SJCRH30 (cell line): ENCODE data around the gene LHPP. TPM values are rescaled to one million over a fixed set of nuclear protein-coding genes. Genes with fewer than 3 reads are reported as not detected.

ENCODE experiments used
- DNase-seq, 2 experiments: peaks; one replicate each; pipeline ENCODE4 v3.0.0-alpha.2; 2015 to 2020
- H3K27ac ChIP-seq: fragments of 250-450 bp; sonication (Bioruptor Pico); 2 replicates; pipeline ENCODE4 v1.5.1; 2020; ENCODE audit warnings: mild to moderate bottlenecking, moderate library complexity
- H3K27me3 ChIP-seq: fragments of 250-450 bp; sonication (Bioruptor Pico); 2 replicates; pipeline ENCODE4 v1.5.1; 2020; ENCODE audit warnings: mild to moderate bottlenecking, moderate library complexity
- H3K36me3 ChIP-seq: fragments of 250-450 bp; sonication (Bioruptor Pico); 2 replicates; pipeline ENCODE4 v1.5.1; 2020; ENCODE audit warnings: mild to moderate bottlenecking, moderate library complexity
- H3K4me1 ChIP-seq: fragments of 250-450 bp; sonication (Bioruptor Pico); 2 replicates; pipeline ENCODE4 v1.5.1; 2020; ENCODE audit warnings: mild to moderate bottlenecking, moderate library complexity
- H3K4me3 ChIP-seq: fragments of 250-450 bp; sonication (Bioruptor Pico); 2 replicates; pipeline ENCODE4 v1.5.1; 2020; ENCODE audit warnings: mild to moderate bottlenecking, moderate library complexity
- H3K9me3 ChIP-seq: fragments of 250-450 bp; sonication (Bioruptor Pico); replicated peaks from 2 replicates; pipeline ENCODE4 v1.5.1; 2020; ENCODE audit warnings: mild to moderate bottlenecking, moderate library complexity
- total RNA-seq: library from RNA; depleted of rRNA; stranded (reverse); fragments of >200 nt; shearing (Covaris generic); gene quantifications from 2 replicates; pipeline ENCODE4 v1.2.3, GENCODE V29; 2014

LHPP gene
- total RNA-seq, 1 experiment from 2014 or later, result 2.9 TPM

- DNase-seq, result no peak
- Histone ChIP-seq H3K9me3 (no peaks in the 10 kb centered on the region), H3K4me1 (no peaks in the 10 kb centered on the region), H3K4me3 (no peak overlapping the region), H3K27ac (no peak overlapping the region), H3K36me3 (no peaks in the 10 kb centered on the region), H3K27me3 (no peaks in the 10 kb centered on the region)
Observed at GRCh38 chr10:124494046-124494807, 32.6 kb downstream of the LHPP start.

DNA sequence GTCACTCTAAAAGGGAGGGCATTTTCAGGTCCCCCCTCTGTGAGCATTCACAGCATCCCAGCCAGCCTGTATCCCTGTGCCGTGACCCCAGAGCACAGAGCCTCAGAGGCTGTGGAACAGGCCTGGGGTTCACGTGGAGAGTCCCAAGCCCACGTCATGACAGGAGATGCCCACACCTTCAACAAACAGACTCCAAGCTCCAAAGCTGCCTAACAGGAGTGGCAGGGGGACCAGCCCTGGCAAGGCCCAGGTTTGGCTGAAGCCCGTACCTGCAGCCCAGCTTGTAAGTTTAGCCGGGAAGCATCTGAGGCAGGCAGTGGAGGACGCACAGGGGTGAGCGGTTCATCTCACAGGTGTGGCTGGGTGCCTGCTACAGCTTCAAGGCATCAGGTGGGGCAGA, 33.5 kb downstream of the LHPP start:
- Histone ChIP-seq H3K27ac (no peak overlapping the region), H3K9me3 (no peaks in the 10 kb centered on the region), H3K27me3 (no peaks in the 10 kb centered on the region), H3K4me3 (no peak overlapping the region), H3K36me3 (no peaks in the 10 kb centered on the region), H3K4me1 (no peaks in the 10 kb centered on the region)
- DNase-seq, result no peak

- Histone ChIP-seq H3K27me3 (no peaks in the 10 kb centered on the region), H3K27ac (no peak overlapping the region), H3K36me3 (no peaks in the 10 kb centered on the region), H3K4me1 (no peaks in the 10 kb centered on the region), H3K9me3 (no peaks in the 10 kb centered on the region), H3K4me3 (no peak overlapping the region)
- DNase-seq, result no peak
Observed at GRCh38 chr10:124495725-124496124, 34.1 kb downstream of the LHPP start.

DNA sequence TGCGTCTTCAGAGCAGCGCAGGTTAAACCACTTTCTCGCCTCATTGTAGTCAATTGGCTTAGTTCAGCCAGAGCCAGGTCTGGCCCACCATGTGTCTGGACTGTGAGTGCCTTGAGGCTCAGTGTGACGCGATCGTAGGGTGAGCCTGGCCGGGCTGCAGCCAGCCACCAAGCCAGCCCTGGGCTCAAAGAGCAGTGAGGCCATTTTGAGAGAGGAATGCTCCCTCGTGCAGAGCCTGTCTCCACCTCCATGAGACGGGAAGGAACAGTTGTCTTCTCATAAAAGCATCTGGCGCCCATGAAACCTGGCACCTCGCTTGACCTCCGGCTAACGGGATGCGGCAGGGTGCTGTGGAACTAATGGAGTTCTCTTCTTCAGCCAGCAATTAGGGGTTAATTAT, 34.5 kb downstream of the LHPP start:
- no peak overlapping the region for H3K4me3 ChIP-seq
- H3K4me1 ChIP-seq, result no peaks in the 10 kb centered on the region
- no peaks in the 10 kb centered on the region for H3K9me3 ChIP-seq
- no peak overlapping the region for H3K27ac ChIP-seq
- DNase-seq, result peak in 1 of 2 experiments; percentile 30
- no peaks in the 10 kb centered on the region for H3K27me3 ChIP-seq
- no peaks in the 10 kb centered on the region for H3K36me3 ChIP-seq

- no peak overlapping the region for H3K27ac ChIP-seq
- no peak overlapping the region for H3K4me3 ChIP-seq
- H3K27me3 ChIP-seq, result no peaks in the 10 kb centered on the region
- no peak for DNase-seq
- no peaks in the 10 kb centered on the region for H3K36me3 ChIP-seq
- no peaks in the 10 kb centered on the region for H3K9me3 ChIP-seq
- H3K4me1 ChIP-seq, result no peaks in the 10 kb centered on the region
Observed at GRCh38 chr10:124496620-124497019, 35.0 kb downstream of the LHPP start.

DNA sequence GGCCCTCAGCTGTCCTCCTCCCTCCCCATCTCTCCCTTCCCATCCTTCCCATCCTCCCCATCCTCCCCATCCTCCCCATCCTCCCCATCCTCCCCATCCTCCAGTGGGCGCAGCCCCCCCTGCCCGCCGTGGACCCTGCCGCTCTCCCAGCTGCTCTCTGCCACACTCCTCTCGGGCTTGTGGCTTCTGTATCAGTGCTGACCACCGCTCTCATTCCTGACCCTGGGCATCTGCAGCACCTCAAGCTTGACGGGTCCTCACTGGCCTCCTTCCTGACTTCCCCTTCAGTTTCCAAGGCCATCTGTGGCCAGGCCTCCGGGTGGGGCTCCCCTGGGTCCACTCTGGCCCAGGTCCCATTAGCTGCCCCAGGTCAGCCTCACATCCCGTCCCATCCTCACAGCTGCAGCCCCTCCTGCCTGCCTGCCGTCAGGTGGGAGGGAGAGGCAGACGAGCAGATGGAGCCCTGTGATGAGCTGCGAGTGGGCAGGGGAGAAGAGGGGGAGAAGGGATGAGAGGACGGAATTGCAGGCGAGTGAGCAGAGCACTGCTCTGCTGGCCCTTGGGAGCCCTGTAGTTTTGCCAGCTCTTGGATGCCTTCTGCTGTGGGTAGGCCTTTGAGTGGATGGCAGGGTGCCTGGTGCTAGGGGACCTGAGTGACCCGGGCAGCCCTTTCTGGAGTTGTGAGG, 35.7 kb downstream of the LHPP start:
- no peak for DNase-seq
- H3K36me3 ChIP-seq, result no peaks in the 10 kb centered on the region
- no peaks in the 10 kb centered on the region for H3K9me3 ChIP-seq
- H3K4me3 ChIP-seq, result no peak overlapping the region
- H3K4me1 ChIP-seq, result no peaks in the 10 kb centered on the region
- H3K27ac ChIP-seq, result no peak overlapping the region
- H3K27me3 ChIP-seq, result no peaks in the 10 kb centered on the region

GRCh38 chr10:124498056-124498455, 36.4 kb downstream of the LHPP start:
- Histone ChIP-seq H3K27me3 (no peaks in the 10 kb centered on the region), H3K36me3 (no peaks in the 10 kb centered on the region), H3K27ac (no peak overlapping the region), H3K9me3 (no peaks in the 10 kb centered on the region), H3K4me1 (no peaks in the 10 kb centered on the region), H3K4me3 (no peak overlapping the region)
- DNase-seq, result no peak

DNA sequence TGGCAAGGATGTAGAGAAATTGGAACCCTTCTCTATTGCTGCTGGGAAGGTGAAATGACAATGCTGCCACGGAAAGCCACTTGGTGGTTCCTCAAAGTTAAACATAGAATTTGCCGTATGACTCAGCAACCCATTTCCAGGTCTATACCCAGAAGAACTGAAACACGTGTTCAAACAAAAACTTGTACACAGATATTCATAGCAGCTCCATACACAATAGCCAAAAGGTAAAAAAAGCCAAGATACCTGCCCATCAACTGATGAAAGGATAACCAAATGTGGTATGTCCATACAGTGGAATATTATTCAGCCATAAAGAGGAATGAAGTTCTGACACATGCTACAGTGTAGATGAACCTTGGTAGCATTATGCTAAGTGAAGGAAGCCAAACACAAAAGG, 39.1 kb downstream of the LHPP start:
- no peak overlapping the region for H3K4me3 ChIP-seq
- H3K9me3 ChIP-seq, result no peaks in the 10 kb centered on the region
- H3K36me3 ChIP-seq, result no peaks in the 10 kb centered on the region
- H3K4me1 ChIP-seq, result no peaks in the 10 kb centered on the region
- DNase-seq, result no peak
- H3K27ac ChIP-seq, result no peak overlapping the region
- no peaks in the 10 kb centered on the region for H3K27me3 ChIP-seq

GRCh38 chr10:124504711-124505110, 43.1 kb downstream of the LHPP start:
- no peak for DNase-seq
- Histone ChIP-seq H3K4me3 (no peak overlapping the region), H3K4me1 (no peaks in the 10 kb centered on the region)

DNA sequence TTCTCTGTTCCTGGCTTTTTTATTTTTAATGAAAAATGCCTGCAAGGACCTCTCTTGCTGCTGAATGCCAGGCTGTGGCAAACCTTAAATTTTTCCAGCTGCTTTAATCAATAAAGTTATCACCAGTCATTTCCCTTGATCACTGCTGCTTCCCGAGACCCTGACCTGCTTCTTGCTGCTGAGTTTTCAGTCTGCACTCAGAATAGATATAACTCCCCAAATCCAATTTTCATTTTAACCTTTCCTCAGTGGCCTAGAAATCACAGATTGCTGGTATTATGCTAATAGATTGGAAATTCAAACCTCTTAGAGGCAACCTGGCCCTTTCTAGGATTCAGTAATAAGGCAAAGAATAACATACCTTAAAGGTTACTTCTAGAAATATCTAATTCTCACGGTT, 43.7 kb downstream of the LHPP start:
- H3K27ac ChIP-seq, result no peak overlapping the region
- H3K4me1 ChIP-seq, result no peaks in the 10 kb centered on the region
- DNase-seq, result no peak
- H3K4me3 ChIP-seq, result no peak overlapping the region
- no peaks in the 10 kb centered on the region for H3K36me3 ChIP-seq
- no peaks in the 10 kb centered on the region for H3K9me3 ChIP-seq
- H3K27me3 ChIP-seq, result no peaks in the 10 kb centered on the region

More at GRCh38 chr10:124504711-124505110, 43.1 kb downstream of the LHPP start:
- Histone ChIP-seq H3K27me3 (no peaks in the 10 kb centered on the region), H3K36me3 (no peaks in the 10 kb centered on the region), H3K27ac (no peak overlapping the region), H3K9me3 (no peaks in the 10 kb centered on the region)

- Histone ChIP-seq H3K27ac (no peak overlapping the region), H3K4me3 (no peak overlapping the region), H3K36me3 (no peaks in the 10 kb centered on the region), H3K4me1 (no peaks in the 10 kb centered on the region), H3K27me3 (no peaks in the 10 kb centered on the region), H3K9me3 (no peaks in the 10 kb centered on the region)
- DNase-seq, result peak in 1 of 2 experiments; percentile 22
Observed at GRCh38 chr10:124508070-124508667, 46.5 kb downstream of the LHPP start.

- no peaks in the 10 kb centered on the region for H3K9me3 ChIP-seq
Observed at GRCh38 chr10:124508907-124509454, 47.4 kb downstream of the LHPP start.

GRCh38 chr10:124509880-124510632, 48.4 kb downstream of the LHPP start:
- no peaks in the 10 kb centered on the region for H3K36me3 ChIP-seq
- no peaks in the 10 kb centered on the region for H3K27me3 ChIP-seq
- H3K4me1 ChIP-seq, result no peaks in the 10 kb centered on the region
- no peak for DNase-seq
- H3K27ac ChIP-seq, result no peak overlapping the region
- no peaks in the 10 kb centered on the region for H3K9me3 ChIP-seq
- H3K4me3 ChIP-seq, result peak overlapping the region; percentile 30; the same call in 1 of the 2 replicates

More at GRCh38 chr10:124508907-124509454, 47.4 kb downstream of the LHPP start:
- Histone ChIP-seq H3K27ac (no peak overlapping the region), H3K36me3 (no peaks in the 10 kb centered on the region), H3K4me1 (no peaks in the 10 kb centered on the region), H3K27me3 (no peaks in the 10 kb centered on the region), H3K4me3 (no peak overlapping the region)
- DNase-seq, result no peak

GRCh38 chr10:124510759-124511158, 49.1 kb downstream of the LHPP start:
- no peaks in the 10 kb centered on the region for H3K36me3 ChIP-seq
- no peaks in the 10 kb centered on the region for H3K9me3 ChIP-seq
- H3K27me3 ChIP-seq, result no peaks in the 10 kb centered on the region
- H3K4me1 ChIP-seq, result no peaks in the 10 kb centered on the region
- DNase-seq, result no peak
- no peak overlapping the region for H3K27ac ChIP-seq
- H3K4me3 ChIP-seq, result no peak overlapping the region
